ENCODE data around the gene RBPJL. TPM values are rescaled to one million over a fixed set of nuclear protein-coding genes. Genes with fewer than 3 reads are reported as not detected.

RBPJL gene
- total RNA-seq, 1 experiment from 2014 or later = not detected

DNA sequence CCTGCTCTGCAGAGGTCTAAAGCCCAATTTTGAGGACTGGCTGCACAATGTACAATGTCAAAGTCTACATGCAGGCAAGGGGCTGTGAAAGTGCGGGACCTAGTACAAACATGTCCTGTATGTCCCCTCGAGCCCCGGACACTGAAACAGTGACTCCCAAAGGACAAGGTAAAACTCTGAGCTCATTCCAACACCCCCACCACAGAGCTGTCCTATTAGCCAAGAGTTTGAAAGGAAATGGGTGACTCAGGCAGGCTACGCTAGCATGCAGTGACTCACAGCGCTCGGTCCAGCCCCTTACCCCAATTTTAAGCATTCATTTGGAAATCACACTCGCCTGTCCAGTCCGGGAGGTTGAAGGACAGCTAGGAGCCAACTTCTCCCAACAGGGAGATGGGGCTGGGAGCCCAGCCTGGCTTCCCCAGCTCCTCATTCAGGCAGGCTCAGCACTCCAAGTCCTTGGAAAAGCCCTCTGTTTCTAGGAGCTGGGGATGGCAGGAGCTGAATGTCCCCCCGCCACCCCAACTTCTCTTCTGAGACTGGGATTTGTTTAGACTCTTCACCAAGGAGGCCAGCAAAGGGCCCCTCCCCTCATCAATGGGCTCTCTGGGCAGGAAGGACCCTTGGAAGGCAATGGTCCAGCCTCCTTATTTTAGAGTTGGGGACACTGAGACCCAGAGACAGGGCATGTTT lies 37.7 kb downstream of the RBPJL start:
- H3K27me3 ChIP-seq (ENCODE audit: low read length) = no peaks in the 10 kb centered on the region
- ChIA-PET POLR2A (ENCODE audit: unreplicated experiment) (interaction anchor here (0.6 to 1.0 kb wide), 7 partner anchors 15 to 651 kb away, joined by 3 to 5 read pairs (median 3); partner anchors contain the start of gene SYS1), CTCF (interaction anchor here (1.4 to 2.0 kb wide), 2 partner anchors 18 to 22 kb away, joined by 8 to 14 read pairs; partner anchors contain the start of gene SYS1)
- H3K9me2 ChIP-seq (replicated peaks; ENCODE audit: low read length) = no peaks in the 10 kb centered on the region
- peaks cover 43% of the 10 kb centered on the region for H4K20me1 ChIP-seq (ENCODE audit: low read length)
- H3K9ac ChIP-seq (ENCODE audit: low read length) = peak overlapping the region; percentile 91
- intact Hi-C loops (cut with micrococcal nuclease) = loop anchor here (1.0 to 10.0 kb wide), 2 partner anchors 8 to 430 kb away; no protein-coding TSS in a partner anchor
- peaks cover 83% of the 10 kb centered on the region for H3K4me1 ChIP-seq (ENCODE audit: insufficient read depth, low read length)
- H3K9me3 ChIP-seq (ENCODE audit: low read length) = no peaks in the 10 kb centered on the region
- H3F3A ChIP-seq (ENCODE audit: low read length, unreplicated experiment) = peaks cover 15% of the 10 kb centered on the region
- peaks cover 86% of the 10 kb centered on the region for H3K79me2 ChIP-seq (ENCODE audit: low read length)
- ATAC-seq (peak; percentile 57), DNase-seq (peak; percentile 98)
- H3K27ac ChIP-seq (ENCODE audit: low read length) = peak overlapping the region; percentile 95
- TSS peak; percentile 86 for BruUV-seq (replicated peaks)
- H3K36me3 ChIP-seq (ENCODE audit: low read depth, low read length) = peaks cover 20% of the 10 kb centered on the region
- H3K4me2 ChIP-seq (ENCODE audit: low read length) = peak overlapping the region; percentile 98
- peak overlapping the region; percentile 97 for H3K4me3 ChIP-seq (ENCODE audit: low read length)
- no peak overlapping the region for H2AFZ ChIP-seq (ENCODE audit: low read length)
- no peak for TF ChIP-seq EZH2phosphoT487 (IDR thresholded peaks at IDR 0.05; ENCODE audit: borderline replicate concordance, low read length)

DNA sequence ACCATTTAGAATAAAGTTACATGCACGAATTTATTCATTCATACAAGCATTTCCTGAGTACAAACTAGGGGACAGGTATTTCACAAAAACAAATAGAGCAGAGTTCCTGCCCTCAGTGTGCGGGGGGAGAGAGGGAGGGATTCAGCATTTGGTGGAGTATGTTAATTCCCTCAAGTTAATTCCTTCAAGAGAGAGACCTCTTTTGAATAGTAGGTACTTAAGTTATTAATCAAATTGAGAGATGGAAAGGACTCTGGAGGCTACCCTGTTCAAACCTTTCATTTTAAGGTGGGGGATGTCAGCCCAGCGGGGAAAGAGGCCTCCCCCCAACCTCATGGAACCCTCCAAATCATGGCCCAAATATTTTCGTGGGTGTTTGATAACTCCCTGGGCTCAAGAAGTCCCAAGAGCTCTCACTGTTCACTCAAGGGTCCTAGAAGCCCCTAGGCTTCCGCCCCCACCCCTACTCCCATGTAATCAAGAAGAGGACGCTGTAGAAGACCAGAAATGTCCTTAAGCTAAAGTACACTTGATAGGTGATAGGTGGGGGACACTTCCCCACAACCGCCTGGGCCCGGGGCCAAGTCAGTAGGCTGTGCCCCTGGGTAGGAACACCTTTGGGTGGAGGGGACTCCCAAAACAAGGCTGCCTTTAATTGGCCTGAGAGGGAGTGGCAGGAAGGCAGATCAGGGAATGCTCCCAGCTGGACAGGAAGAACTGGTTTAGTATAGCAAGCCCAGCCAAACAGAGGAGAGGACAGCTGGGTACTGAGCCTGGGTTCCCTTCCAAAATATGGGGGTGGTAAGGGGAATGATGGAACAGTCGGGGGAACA lies 38.7 kb downstream of the RBPJL start:
- CTCF ChIA-PET = interaction anchor here (2.0 kb wide), 1 partner anchor 17 kb away, joined by 14 read pairs; the partner anchor contains the start of gene SYS1
- intact Hi-C loops (cut with micrococcal nuclease) = loop anchor here (10.0 kb wide), 1 partner anchor 429 kb away; no protein-coding TSS in a partner anchor

GRCh38 chr20:45346291-45346718 lies 39.7 kb downstream of the RBPJL start:
- no TSS peak for BruUV-seq (replicated peaks)
- DNase-seq = peak; percentile 44

More for the DNA sequence above, 38.7 kb downstream of the RBPJL start:
- H4K20me1 ChIP-seq (ENCODE audit: low read length) = peaks cover 43% of the 10 kb centered on the region
- peaks cover 76% of the 10 kb centered on the region for H3K79me2 ChIP-seq (ENCODE audit: low read length)
- H3K4me3 ChIP-seq (ENCODE audit: low read length) = peak overlapping the region; percentile 97
- POLR2A ChIA-PET (ENCODE audit: unreplicated experiment) = interaction anchor here (0.5 to 0.8 kb wide), 3 partner anchors 17 to 560 kb away, joined by 3 read pairs; partner anchors contain the start of gene SYS1
- peak overlapping the region; percentile 98 for H3K4me2 ChIP-seq (ENCODE audit: low read length)
- no peak overlapping the region for H2AFZ ChIP-seq (ENCODE audit: low read length)
- H3F3A ChIP-seq (ENCODE audit: low read length, unreplicated experiment) = peaks cover 19% of the 10 kb centered on the region
- H3K27ac ChIP-seq (ENCODE audit: low read length) = peak overlapping the region; percentile 95
- ATAC-seq (peak; percentile 43), DNase-seq (peak; percentile 95)
- peak overlapping the region; percentile 91 for H3K9ac ChIP-seq (ENCODE audit: low read length)
- TF ChIP-seq EZH2 (IDR thresholded peaks at IDR 0.05; ENCODE audit: low read length, unreplicated experiment) (no peak), EZH2phosphoT487 (IDR thresholded peaks at IDR 0.05; ENCODE audit: borderline replicate concordance, low read length) (no peak)
- TF ChIP-seq, protein P1, sequence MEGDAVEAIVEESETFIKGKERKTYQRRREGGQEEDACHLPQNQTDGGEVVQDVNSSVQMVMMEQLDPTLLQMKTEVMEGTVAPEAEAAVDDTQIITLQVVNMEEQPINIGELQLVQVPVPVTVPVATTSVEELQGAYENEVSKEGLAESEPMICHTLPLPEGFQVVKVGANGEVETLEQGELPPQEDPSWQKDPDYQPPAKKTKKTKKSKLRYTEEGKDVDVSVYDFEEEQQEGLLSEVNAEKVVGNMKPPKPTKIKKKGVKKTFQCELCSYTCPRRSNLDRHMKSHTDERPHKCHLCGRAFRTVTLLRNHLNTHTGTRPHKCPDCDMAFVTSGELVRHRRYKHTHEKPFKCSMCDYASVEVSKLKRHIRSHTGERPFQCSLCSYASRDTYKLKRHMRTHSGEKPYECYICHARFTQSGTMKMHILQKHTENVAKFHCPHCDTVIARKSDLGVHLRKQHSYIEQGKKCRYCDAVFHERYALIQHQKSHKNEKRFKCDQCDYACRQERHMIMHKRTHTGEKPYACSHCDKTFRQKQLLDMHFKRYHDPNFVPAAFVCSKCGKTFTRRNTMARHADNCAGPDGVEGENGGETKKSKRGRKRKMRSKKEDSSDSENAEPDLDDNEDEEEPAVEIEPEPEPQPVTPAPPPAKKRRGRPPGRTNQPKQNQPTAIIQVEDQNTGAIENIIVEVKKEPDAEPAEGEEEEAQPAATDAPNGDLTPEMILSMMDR (conservative IDR thresholded peaks at IDR 0.05; ENCODE audit: low read depth, low read length) = no peak
- H3K4me1 ChIP-seq (ENCODE audit: insufficient read depth, low read length) = peaks cover 73% of the 10 kb centered on the region
- H3K36me3 ChIP-seq (ENCODE audit: low read depth, low read length) = peaks cover 12% of the 10 kb centered on the region
- no peaks in the 10 kb centered on the region for H3K27me3 ChIP-seq (ENCODE audit: low read length)
- H3K9me3 ChIP-seq (ENCODE audit: low read length) = no peaks in the 10 kb centered on the region
- H3K9me2 ChIP-seq (replicated peaks; ENCODE audit: low read length) = no peaks in the 10 kb centered on the region
- no TSS peak for BruUV-seq (replicated peaks)

More at GRCh38 chr20:45346291-45346718, 39.7 kb downstream of the RBPJL start:
- ChIA-PET POLR2A (ENCODE audit: unreplicated experiment) (interaction anchor here (1.0 kb wide), 1 partner anchor 17 kb away, joined by 5 read pairs; the partner anchor contains the start of gene SYS1), CTCF (no interaction called here)
- Histone ChIP-seq H3K27ac (ENCODE audit: low read length) (peak overlapping the region; percentile 95), H3K4me1 (ENCODE audit: insufficient read depth, low read length) (peaks cover 63% of the 10 kb centered on the region), H3K9ac (ENCODE audit: low read length) (peak overlapping the region; percentile 91), H3K4me2 (ENCODE audit: low read length) (peak overlapping the region; percentile 98), H3K27me3 (ENCODE audit: low read length) (no peaks in the 10 kb centered on the region), H4K20me1 (ENCODE audit: low read length) (peaks cover 37% of the 10 kb centered on the region), H3K4me3 (ENCODE audit: low read length) (peak overlapping the region; percentile 97), H2AFZ (ENCODE audit: low read length) (no peak overlapping the region), H3K79me2 (ENCODE audit: low read length) (peaks cover 66% of the 10 kb centered on the region), H3F3A (ENCODE audit: low read length, unreplicated experiment) (peaks cover 21% of the 10 kb centered on the region), H3K9me3 (ENCODE audit: low read length) (no peaks in the 10 kb centered on the region), H3K36me3 (ENCODE audit: low read depth, low read length) (peaks cover 2% of the 10 kb centered on the region; the same call in 1 of the 2 replicates), H3K9me2 (replicated peaks; ENCODE audit: low read length) (no peaks in the 10 kb centered on the region)
- TF ChIP-seq EZH2phosphoT487 (IDR thresholded peaks at IDR 0.05; ENCODE audit: borderline replicate concordance, low read length) (no peak), EZH2 (IDR thresholded peaks at IDR 0.05; ENCODE audit: low read length, unreplicated experiment) (no peak)
- TF ChIP-seq, protein P1 (conservative IDR thresholded peaks at IDR 0.05; ENCODE audit: low read depth, low read length) = no peak
- intact Hi-C loops (cut with micrococcal nuclease) = loop anchor here (10.0 kb wide), 1 partner anchor 428 kb away; no protein-coding TSS in a partner anchor
- ATAC-seq = no peak
